Mesenchymal stem cell (in vitro differentiated cells and primary cell): ENCODE results near the gene CNTNAP2.

ENCODE experiments used
- DNase-seq: peaks from one replicate; pipeline ENCODE4 v3.0.0-alpha.2; 2013
- H2AFZ ChIP-seq: one replicate; pipeline ENCODE4 v1.6.1; 2013; ENCODE audit warnings: low read depth, mild to moderate bottlenecking, control low read depth, inconsistent platforms, low read length, moderate library complexity
- H2AK5ac ChIP-seq: 2 replicates; pipeline ENCODE4 v1.6.1; 2013; ENCODE audit warnings: low read length, moderate library complexity, mild to moderate bottlenecking, inconsistent platforms; ENCODE audit not compliant: severe bottlenecking
- H2BK120ac ChIP-seq: one replicate; pipeline ENCODE4 v1.6.1; 2013; ENCODE audit warnings: low read depth, mild to moderate bottlenecking, inconsistent platforms, low read length, moderate library complexity
- H2BK12ac ChIP-seq, 2 experiments: one replicate each; pipeline ENCODE4 v1.6.1; 2013; ENCODE audit warnings: inconsistent platforms in 2 of 2, low read length in 2 of 2, mild to moderate bottlenecking in 2 of 2, moderate library complexity in 2 of 2, control low read depth in 1 of 2
- H2BK15ac ChIP-seq: one replicate; pipeline ENCODE4 v1.6.1; 2013; ENCODE audit warnings: mild to moderate bottlenecking, low read depth, inconsistent platforms; ENCODE audit not compliant: poor library complexity, severe bottlenecking
- H2BK5ac ChIP-seq: 2 replicates; pipeline ENCODE4 v1.6.1; 2013; ENCODE audit warnings: low read depth, mild to moderate bottlenecking, low read length, control low read depth, inconsistent platforms; ENCODE audit not compliant: poor library complexity, severe bottlenecking
- H3K14ac ChIP-seq, 2 experiments: one replicate each; pipeline ENCODE4 v1.6.1; 2013; ENCODE audit warnings: inconsistent platforms in 2 of 2, low read length in 2 of 2, control low read depth in 1 of 2, mild to moderate bottlenecking in 1 of 2, moderate library complexity in 1 of 2
- H3K18ac ChIP-seq, 2 experiments: one replicate each; pipeline ENCODE4 v1.6.1; 2013; ENCODE audit warnings: inconsistent platforms in 2 of 2, low read length in 2 of 2, control low read depth in 1 of 2, low read depth in 1 of 2, mild to moderate bottlenecking in 1 of 2
- H3K23ac ChIP-seq, 2 experiments: one replicate each; pipeline ENCODE4 v1.6.1; 2013; ENCODE audit warnings: inconsistent platforms in 2 of 2, low read length in 2 of 2, mild to moderate bottlenecking in 2 of 2, moderate library complexity in 2 of 2, control low read depth in 1 of 2
- H3K27ac ChIP-seq: 2 replicates; pipeline ENCODE4 v1.5.1; 2013; ENCODE audit warnings: mild to moderate bottlenecking, moderate library complexity, low read length, control low read depth, inconsistent platforms; ENCODE audit not compliant: poor library complexity, severe bottlenecking
- H3K27me3 ChIP-seq, 2 experiments: 2 replicates each; pipeline versions ENCODE4 v1.6.1 to v1.7.0; 2013; ENCODE audit warnings: low read length in 2 of 2, mild to moderate bottlenecking in 2 of 2, moderate library complexity in 2 of 2, control low read depth in 1 of 2, inconsistent platforms in 1 of 2; ENCODE audit not compliant: control insufficient read depth in 1 of 2, insufficient read depth in 1 of 2
- H3K36me3 ChIP-seq, 2 experiments: 2 replicates each; pipeline versions ENCODE4 v1.6.1 to v1.7.0; 2013; ENCODE audit warnings: low read length in 2 of 2, control low read depth in 1 of 2, inconsistent platforms in 1 of 2, low read depth in 1 of 2, mild to moderate bottlenecking in 1 of 2; ENCODE audit not compliant: insufficient read depth in 2 of 2, control insufficient read depth in 1 of 2
- H3K4ac ChIP-seq, 2 experiments: one replicate each; pipeline ENCODE4 v1.6.1; 2013; ENCODE audit warnings: inconsistent platforms in 2 of 2, low read length in 2 of 2, mild to moderate bottlenecking in 2 of 2, moderate library complexity in 2 of 2, control low read depth in 1 of 2, low read depth in 1 of 2
- H3K4me1 ChIP-seq: 2 replicates; pipeline ENCODE4 v1.6.1; 2013; ENCODE audit warnings: low read depth, low read length, control low read depth; ENCODE audit not compliant: control insufficient read depth, insufficient read depth
- H3K4me2 ChIP-seq: 2 replicates; pipeline ENCODE4 v1.6.1; 2013; ENCODE audit warnings: low read length, mild to moderate bottlenecking, inconsistent platforms; ENCODE audit not compliant: poor library complexity, severe bottlenecking
- H3K4me3 ChIP-seq, 2 experiments: 2 replicates each; pipeline versions ENCODE4 v1.5.1 to v1.7.0; 2013; ENCODE audit warnings: low read length in 2 of 2, mild to moderate bottlenecking in 2 of 2, control low read depth in 1 of 2, low read depth in 1 of 2; ENCODE audit not compliant: insufficient read depth in 1 of 2
- H3K79me1 ChIP-seq: replicated peaks from 2 replicates; pipeline ENCODE4 v1.6.1; 2013; ENCODE audit warnings: mild to moderate bottlenecking, control low read depth, low read length, inconsistent platforms; ENCODE audit not compliant: poor library complexity, severe bottlenecking
- H3K9ac ChIP-seq: 2 replicates; pipeline ENCODE4 v1.7.0; 2013; ENCODE audit warnings: mild to moderate bottlenecking, low read length, moderate library complexity
- H3K9me3 ChIP-seq: 2 replicates; pipeline ENCODE4 v1.7.0; 2013; ENCODE audit warnings: mild to moderate bottlenecking, low read length; ENCODE audit not compliant: control insufficient read depth
- H4K8ac ChIP-seq: one replicate; pipeline ENCODE4 v1.6.1; 2013; ENCODE audit warnings: inconsistent platforms, mild to moderate bottlenecking, low read length, moderate library complexity
- H4K91ac ChIP-seq: one replicate; pipeline ENCODE4 v1.6.1; 2013; ENCODE audit warnings: mild to moderate bottlenecking, low read length, inconsistent platforms
- WGBS: methylation state at CpG from one replicate; pipeline ENCODE4 v1.1.7; 2013; ENCODE audit warnings: mixed read lengths; 5-methylcytosine and 5-hydroxymethylcytosine counted together

The CNTNAP2 gene

DNA sequence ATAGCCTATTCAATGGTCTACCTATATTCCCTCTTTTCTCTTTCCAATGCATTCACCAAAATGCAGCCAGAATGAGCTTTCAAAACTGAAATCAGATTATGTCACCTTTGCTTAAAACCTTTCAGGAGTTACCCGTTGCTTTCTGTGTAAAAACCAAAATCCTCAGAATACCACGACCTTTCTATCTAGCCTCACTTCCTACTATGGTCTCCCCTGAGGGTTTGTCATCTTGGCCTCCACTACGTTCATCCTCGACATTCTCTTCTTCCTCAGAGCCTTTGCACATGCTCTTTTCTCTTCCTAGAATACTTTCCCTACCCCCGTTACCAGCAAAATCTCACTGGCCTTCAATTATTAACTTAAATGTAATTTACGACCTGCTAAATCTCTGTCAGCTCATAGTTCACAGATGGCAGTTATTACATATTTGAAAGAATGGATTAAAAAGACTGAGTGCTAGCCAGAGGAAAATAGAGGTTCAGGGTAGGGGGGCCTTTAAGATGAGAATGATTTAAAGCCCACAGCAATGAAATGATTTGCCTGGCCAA lies 2093.1 kb downstream of the CNTNAP2 start:
- Histone ChIP-seq H3K27ac (no peak overlapping the region), H3K36me3 (no peaks in the 10 kb centered on the region), H3K23ac (no peak overlapping the region), H3K4me2 (no peak overlapping the region), H3K27me3 (no peaks in the 10 kb centered on the region), H3K4me1 (no peaks in the 10 kb centered on the region), H3K18ac (no peak overlapping the region), H2AFZ (no peak overlapping the region), H4K91ac (no peak overlapping the region), H2BK120ac (no peak overlapping the region), H3K14ac (no peak overlapping the region), H4K8ac (no peak overlapping the region), H3K4me3 (no peak overlapping the region), H2BK5ac (no peak overlapping the region), H2BK15ac (no peak overlapping the region), H2AK5ac (no peak overlapping the region), H2BK12ac (no peak overlapping the region), H3K9me3 (no peaks in the 10 kb centered on the region), H3K9ac (no peak overlapping the region), H3K4ac (no peak overlapping the region), H3K79me1 (no peaks in the 10 kb centered on the region)
- no peak for DNase-seq
- 82% methylated on average over 6 of the region's 6 CpGs for WGBS

DNA sequence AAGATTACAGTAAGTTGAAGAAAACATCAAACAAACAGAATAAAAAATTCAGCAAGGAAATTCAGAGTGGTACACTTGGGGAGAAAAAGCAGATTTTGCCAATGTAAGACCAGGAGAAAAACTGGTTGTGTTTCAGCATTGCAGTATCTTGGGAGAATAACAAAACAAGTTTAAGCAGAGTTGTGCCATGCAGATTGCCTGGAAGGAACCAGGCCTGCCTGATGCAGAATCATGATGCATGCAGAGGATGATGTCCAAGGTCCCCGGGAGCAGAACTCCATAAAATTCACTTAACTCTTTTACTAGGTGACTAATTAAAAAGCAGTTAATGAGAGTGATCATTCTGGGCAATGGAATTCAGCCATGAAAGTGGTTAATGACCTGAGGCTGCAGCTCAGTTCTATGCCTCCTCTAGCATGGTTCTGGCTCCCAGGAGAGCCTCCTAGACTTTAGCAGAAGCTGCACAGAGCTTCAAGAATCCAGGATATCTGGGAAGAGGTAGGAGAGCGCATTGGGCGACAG lies 2094.3 kb downstream of the CNTNAP2 start:
- Histone ChIP-seq H3K79me1 (no peaks in the 10 kb centered on the region), H4K91ac (no peak overlapping the region), H2AK5ac (no peak overlapping the region), H2BK5ac (no peak overlapping the region), H3K27me3 (no peaks in the 10 kb centered on the region), H3K18ac (no peak overlapping the region), H3K4me1 (no peaks in the 10 kb centered on the region), H2BK15ac (no peak overlapping the region), H3K27ac (no peak overlapping the region), H3K9ac (no peak overlapping the region), H3K36me3 (no peaks in the 10 kb centered on the region), H3K4ac (no peak overlapping the region), H3K23ac (no peak overlapping the region), H2BK12ac (no peak overlapping the region), H3K9me3 (no peaks in the 10 kb centered on the region), H4K8ac (no peak overlapping the region), H3K4me3 (no peak overlapping the region), H3K4me2 (no peak overlapping the region), H2AFZ (no peak overlapping the region), H3K14ac (no peak overlapping the region), H2BK120ac (no peak overlapping the region)
- WGBS: 96% methylated on average over 2 of the region's 3 CpGs
- DNase-seq: no peak

DNA sequence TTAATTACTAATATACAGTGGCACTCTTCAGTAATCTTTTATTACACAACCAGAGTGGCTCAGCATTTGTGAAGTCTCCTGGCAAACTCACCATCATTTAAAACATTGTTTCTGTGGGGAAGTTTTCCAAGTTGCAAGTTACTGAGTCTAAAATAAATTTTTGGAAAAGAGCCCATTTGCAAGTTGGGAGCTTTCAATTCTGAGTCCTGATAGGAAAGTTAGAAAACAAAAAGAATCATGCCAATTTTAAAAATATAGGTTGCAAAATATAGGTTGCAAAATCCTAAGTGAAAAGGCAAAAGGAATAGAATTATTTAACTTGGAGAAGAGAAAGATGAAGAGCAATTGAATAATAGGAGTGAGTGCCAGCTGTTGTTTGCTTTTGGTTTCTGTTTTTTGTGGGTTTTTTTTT lies 2095.1 kb downstream of the CNTNAP2 start:
- Histone ChIP-seq H2BK12ac (no peak overlapping the region), H3K36me3 (no peaks in the 10 kb centered on the region), H2AFZ (no peak overlapping the region), H3K4me1 (no peaks in the 10 kb centered on the region), H2AK5ac (no peak overlapping the region), H2BK120ac (no peak overlapping the region), H3K9ac (no peak overlapping the region), H3K79me1 (no peaks in the 10 kb centered on the region), H3K4me3 (no peak overlapping the region), H4K91ac (no peak overlapping the region), H3K18ac (no peak overlapping the region), H3K23ac (no peak overlapping the region), H3K27ac (no peak overlapping the region), H3K4ac (no peak overlapping the region), H2BK15ac (no peak overlapping the region), H3K9me3 (no peaks in the 10 kb centered on the region), H3K4me2 (no peak overlapping the region), H3K14ac (no peak overlapping the region), H2BK5ac (no peak overlapping the region), H4K8ac (no peak overlapping the region), H3K27me3 (no peaks in the 10 kb centered on the region)
- DNase-seq: no peak

DNA sequence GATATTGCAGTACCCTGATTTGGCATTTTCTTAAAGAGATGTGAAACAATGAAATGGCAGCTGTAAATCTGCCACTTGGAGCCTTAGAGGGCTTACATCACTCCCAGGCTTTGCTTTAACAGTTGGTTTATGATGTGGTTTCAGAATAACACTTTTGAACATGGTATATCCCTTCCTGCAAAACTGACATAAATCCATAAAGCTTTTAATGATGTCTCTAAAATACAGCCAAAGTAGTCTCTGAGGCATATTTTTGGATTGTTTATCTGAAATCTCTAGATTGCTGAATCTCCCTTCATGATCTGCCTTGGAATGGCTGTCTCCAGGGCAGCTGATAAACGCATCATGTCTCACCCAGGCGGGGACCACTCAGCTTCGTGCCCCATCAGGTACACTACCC lies 2096.1 kb downstream of the CNTNAP2 start:
- no peak overlapping the region for H2BK12ac ChIP-seq
- no peak overlapping the region for H2AK5ac ChIP-seq
- H2BK120ac ChIP-seq: no peak overlapping the region
- H3K27me3 ChIP-seq: no peaks in the 10 kb centered on the region
- H3K9me3 ChIP-seq: no peaks in the 10 kb centered on the region
- no peak overlapping the region for H3K14ac ChIP-seq
- DNase-seq: no peak
- no peak overlapping the region for H2BK5ac ChIP-seq
- H3K79me1 ChIP-seq: no peaks in the 10 kb centered on the region
- no peak overlapping the region for H2AFZ ChIP-seq
- no peak overlapping the region for H3K23ac ChIP-seq
- H3K4me2 ChIP-seq: no peak overlapping the region
- no peak overlapping the region for H3K4ac ChIP-seq
- H3K36me3 ChIP-seq: no peaks in the 10 kb centered on the region
- H4K91ac ChIP-seq: no peak overlapping the region
- H4K8ac ChIP-seq: no peak overlapping the region
- no peak overlapping the region for H3K27ac ChIP-seq
- WGBS: 80% methylated on average over 3 of the region's 3 CpGs
- no peak overlapping the region for H3K18ac ChIP-seq
- H3K4me3 ChIP-seq: no peak overlapping the region
- no peaks in the 10 kb centered on the region for H3K4me1 ChIP-seq
- H3K9ac ChIP-seq: no peak overlapping the region
- H2BK15ac ChIP-seq: no peak overlapping the region
